GM06990 (cell line): Measurements from ENCODE around the gene MRPL42.

Experiments
- DNase-seq: peaks from one replicate; pipeline ENCODE4 v3.0.0-alpha.2; 2011; ENCODE audit not compliant: insufficient read length; ENCODE audit errors: extremely low read depth
- H3K27me3 ChIP-seq: replicated peaks from 2 replicates; pipeline ENCODE4 v1.6.0; 2011; ENCODE audit warnings: low read length; ENCODE audit not compliant: control insufficient read depth, insufficient read depth
- H3K36me3 ChIP-seq: 2 replicates; pipeline ENCODE4 v1.5.1; 2011; ENCODE audit warnings: low read length; ENCODE audit not compliant: control insufficient read depth, insufficient read depth
- H3K4me3 ChIP-seq: replicated peaks from 2 replicates; pipeline ENCODE4 v1.5.1; 2011; ENCODE audit warnings: low read depth, mild to moderate bottlenecking, control low read depth, low read length
- CTCF ChIP-seq: IDR thresholded peaks from 2 replicates; pipeline ENCODE4 v1.5.1; 2011; ENCODE audit warnings: low read length, control low read depth, mild to moderate bottlenecking, inconsistent platforms; ENCODE audit not compliant: insufficient read depth, poor library complexity, severe bottlenecking

Gene MRPL42

DNA sequence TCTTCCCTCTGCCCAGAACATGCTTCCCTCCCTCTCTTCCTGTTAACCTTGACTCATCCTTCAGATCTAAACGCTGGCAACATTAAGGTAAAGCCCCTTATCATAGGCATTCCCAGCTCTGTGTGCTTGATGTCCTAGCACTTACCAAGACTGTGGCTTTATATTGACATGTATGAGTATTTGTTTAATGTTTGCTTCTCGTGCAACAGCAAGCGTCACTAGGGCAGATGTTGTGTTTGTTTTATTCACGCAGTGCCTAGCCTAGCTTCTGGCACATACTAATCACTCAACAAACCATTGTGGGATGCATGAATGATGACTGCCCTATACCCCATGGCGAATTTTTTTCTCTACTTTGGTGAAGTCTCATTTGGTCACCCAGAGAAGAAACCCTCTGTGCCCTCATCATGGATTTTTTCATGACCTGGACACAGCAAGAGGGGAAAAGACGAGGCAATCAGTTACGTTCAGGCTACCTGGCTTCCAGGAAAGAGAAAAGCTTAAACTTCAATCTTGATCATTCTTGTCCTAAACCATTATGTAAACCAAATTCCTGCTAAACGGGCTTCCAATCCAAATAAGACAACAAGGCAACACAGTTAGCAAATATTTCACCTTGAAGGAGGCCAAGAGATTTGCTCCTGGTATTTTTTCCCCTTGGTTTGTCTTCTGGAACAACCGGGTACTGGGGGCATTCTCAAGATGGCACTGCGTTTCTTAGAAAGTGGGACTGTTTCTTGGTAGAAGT lies 57.2 kb downstream of the MRPL42 start:
- DNase-seq, result no peak
- no peak overlapping the region for H3K4me3 ChIP-seq
- TF ChIP-seq CTCF, result no peak
- no peaks in the 10 kb centered on the region for H3K36me3 ChIP-seq
- H3K27me3 ChIP-seq, result no peaks in the 10 kb centered on the region; the same call in 1 of the 2 replicates

- no peak for DNase-seq
- no peak for TF ChIP-seq CTCF
- Histone ChIP-seq H3K4me3 (no peak overlapping the region), H3K27me3 (no peaks in the 10 kb centered on the region; the same call in 1 of the 2 replicates), H3K36me3 (no peaks in the 10 kb centered on the region)
Observed at GRCh38 chr12:93526786-93527428, 59.6 kb downstream of the MRPL42 start.

GRCh38 chr12:93530358-93530757 lies 63.0 kb downstream of the MRPL42 start:
- no peak for DNase-seq
- Histone ChIP-seq H3K4me3 (no peak overlapping the region), H3K36me3 (no peaks in the 10 kb centered on the region), H3K27me3 (no peaks in the 10 kb centered on the region)
- TF ChIP-seq CTCF, result no peak

GRCh38 chr12:93533310-93533709 lies 66.0 kb downstream of the MRPL42 start:
- no peak overlapping the region for H3K4me3 ChIP-seq

DNA sequence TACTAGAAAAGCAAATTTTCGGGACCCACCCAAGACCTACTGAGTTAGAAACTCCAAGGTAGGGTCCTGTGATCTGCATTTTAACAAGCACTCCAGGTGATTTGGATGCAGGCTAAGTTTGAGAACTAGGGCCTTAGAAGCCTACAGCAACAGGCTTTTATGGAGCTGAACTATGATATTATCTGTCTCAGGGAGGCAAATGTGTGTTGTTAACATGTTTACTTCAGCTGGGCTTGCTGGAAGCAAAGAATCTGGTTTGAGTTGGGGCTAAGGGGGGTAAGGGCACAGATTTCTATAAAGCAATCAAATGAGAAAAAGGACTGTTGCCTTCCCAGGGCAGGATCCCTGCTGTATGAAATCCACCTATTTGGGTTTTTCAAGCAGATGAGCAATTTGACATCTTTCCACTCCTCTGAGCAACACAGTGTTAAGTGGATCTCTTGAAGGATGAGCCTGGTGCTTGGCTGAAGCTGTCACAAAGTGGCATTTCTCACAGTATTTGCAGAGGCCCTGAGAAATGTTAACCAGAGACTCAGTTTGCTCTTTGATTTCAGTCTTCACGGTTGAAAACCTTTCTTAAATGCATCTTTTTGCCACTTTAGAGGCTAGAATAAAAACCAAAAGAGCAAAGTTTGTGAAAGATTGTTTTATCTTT lies 68.9 kb downstream of the MRPL42 start:
- Histone ChIP-seq H3K36me3 (no peaks in the 10 kb centered on the region), H3K27me3 (no peaks in the 10 kb centered on the region), H3K4me3 (no peak overlapping the region)
- no peak for TF ChIP-seq CTCF
- DNase-seq, result peak; percentile 9

More at GRCh38 chr12:93533310-93533709, 66.0 kb downstream of the MRPL42 start:
- Histone ChIP-seq H3K36me3 (no peaks in the 10 kb centered on the region), H3K27me3 (no peaks in the 10 kb centered on the region)
- DNase-seq, result no peak
- TF ChIP-seq CTCF, result no peak
